Astrocyte of the spinal cord (primary cell): ENCODE measurements around the gene FAM221B.

ENCODE experiments used
- DNase-seq: peaks from one replicate; pipeline ENCODE4 v3.0.0; 2011; ENCODE audit warnings: low read depth, low spot score
- H3K4me3 ChIP-seq: 2 replicates; pipeline ENCODE4 v1.5.1; 2011; ENCODE audit warnings: low read depth, mild to moderate bottlenecking, low read length, moderate library complexity
- in situ Hi-C: cut with HindIII; loops from 2 replicates; pipeline ENCODE4 v1.10.0; 2017; ENCODE audit warnings: low sequenced_read_pairs
- TF ChIP-seq, protein P1 (sequence below): IDR thresholded peaks from 2 replicates; pipeline ENCODE4 v1.5.1; 2012; ENCODE audit warnings: low read depth, mild to moderate bottlenecking, low read length, inconsistent platforms

FAM221B gene

DNA sequence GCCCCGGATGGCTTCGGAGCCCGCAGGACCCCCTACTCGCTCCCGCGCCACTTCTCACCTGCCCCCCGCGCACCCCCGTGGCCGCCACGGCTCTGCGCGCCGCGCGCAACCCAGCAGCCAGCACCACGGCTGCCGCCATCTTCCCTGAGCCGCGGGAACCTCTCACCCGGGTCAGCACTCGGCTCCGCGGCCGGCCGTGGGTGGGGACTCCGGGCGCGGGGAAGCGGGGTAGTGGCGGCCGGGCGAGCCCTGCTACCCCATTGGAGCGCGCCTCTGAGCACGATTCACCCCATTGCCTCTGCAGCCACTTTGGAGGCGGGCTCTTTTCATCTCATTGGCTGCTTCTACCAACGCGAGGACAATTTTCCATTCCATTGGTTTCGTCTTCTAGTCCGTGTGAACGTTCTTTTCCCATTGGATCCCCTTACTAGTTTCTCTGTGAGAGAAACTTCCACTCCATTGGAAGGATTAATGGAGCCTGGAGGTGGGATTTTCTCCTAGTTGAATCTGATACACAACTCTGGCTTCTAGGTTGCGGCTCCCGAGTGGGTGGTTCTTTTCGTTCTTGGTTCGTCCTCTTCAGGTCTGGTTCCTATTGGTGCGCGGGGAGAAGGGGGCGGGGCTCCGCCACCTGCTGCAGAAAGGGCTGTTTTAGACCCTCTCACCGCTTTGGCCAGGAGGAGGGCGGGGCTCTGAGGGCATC, 13.5 kb downstream of the FAM221B start, which contains the start of gene HINT2:
Gene HINT2 (minus strand): TSS at position 202 of the 703 bp plus-strand sequence. CDS start 63 bp downstream, at position 139.
- in situ Hi-C loops = no loop called here
- DNase-seq = peak; percentile 99
- TF ChIP-seq, protein P1, sequence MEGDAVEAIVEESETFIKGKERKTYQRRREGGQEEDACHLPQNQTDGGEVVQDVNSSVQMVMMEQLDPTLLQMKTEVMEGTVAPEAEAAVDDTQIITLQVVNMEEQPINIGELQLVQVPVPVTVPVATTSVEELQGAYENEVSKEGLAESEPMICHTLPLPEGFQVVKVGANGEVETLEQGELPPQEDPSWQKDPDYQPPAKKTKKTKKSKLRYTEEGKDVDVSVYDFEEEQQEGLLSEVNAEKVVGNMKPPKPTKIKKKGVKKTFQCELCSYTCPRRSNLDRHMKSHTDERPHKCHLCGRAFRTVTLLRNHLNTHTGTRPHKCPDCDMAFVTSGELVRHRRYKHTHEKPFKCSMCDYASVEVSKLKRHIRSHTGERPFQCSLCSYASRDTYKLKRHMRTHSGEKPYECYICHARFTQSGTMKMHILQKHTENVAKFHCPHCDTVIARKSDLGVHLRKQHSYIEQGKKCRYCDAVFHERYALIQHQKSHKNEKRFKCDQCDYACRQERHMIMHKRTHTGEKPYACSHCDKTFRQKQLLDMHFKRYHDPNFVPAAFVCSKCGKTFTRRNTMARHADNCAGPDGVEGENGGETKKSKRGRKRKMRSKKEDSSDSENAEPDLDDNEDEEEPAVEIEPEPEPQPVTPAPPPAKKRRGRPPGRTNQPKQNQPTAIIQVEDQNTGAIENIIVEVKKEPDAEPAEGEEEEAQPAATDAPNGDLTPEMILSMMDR = no peak
- H3K4me3 ChIP-seq = peak within 1 kb of the TSS; percentile 78

DNA sequence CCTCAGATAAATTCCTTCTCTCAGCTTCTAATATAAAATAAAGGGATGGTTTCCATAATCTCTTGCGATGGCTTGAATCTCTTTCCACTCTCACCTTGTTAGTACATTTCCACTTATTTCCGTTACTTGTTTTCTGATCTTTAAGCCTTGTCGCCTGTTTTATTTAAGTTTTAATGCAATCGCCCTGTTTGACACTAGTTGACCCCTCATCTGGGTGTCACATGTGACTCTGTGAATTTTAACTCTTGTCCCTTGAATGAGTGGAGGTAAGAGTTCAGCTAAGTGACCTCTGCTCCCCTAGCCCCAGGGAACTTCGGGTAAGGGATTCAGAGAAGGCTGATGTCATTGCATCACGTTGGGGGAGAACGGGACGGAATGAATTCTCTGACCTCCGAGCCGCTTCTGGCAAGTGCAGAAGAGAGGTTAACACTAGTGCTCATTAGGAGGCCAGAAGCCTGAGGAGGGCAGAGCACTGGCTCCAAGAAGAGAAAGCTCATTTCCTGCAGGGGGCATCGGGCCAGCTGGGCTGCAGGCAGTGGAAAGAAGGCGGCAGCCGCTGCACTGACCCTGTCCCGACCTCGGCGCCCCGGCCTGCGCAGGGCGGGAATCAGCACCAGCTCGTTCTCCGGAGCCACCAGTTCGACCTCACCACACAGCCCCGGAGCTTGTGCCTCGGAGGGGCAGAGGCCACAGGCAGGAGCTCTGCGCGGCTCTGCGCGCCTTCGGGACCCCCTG, 14.3 kb downstream of the FAM221B start:
- TF ChIP-seq, protein P1 = peak; percentile 41
- peak; percentile 52 for DNase-seq
- H3K4me3 ChIP-seq = peak overlapping the region; percentile 78
- in situ Hi-C loops = no loop called here

GRCh38 chr9:35813434-35814105, 15.0 kb downstream of the FAM221B start:
- H3K4me3 ChIP-seq = no peak overlapping the region
- TF ChIP-seq, protein P1 = peak; percentile 49
- DNase-seq = no peak
- in situ Hi-C loops = no loop called here

DNA sequence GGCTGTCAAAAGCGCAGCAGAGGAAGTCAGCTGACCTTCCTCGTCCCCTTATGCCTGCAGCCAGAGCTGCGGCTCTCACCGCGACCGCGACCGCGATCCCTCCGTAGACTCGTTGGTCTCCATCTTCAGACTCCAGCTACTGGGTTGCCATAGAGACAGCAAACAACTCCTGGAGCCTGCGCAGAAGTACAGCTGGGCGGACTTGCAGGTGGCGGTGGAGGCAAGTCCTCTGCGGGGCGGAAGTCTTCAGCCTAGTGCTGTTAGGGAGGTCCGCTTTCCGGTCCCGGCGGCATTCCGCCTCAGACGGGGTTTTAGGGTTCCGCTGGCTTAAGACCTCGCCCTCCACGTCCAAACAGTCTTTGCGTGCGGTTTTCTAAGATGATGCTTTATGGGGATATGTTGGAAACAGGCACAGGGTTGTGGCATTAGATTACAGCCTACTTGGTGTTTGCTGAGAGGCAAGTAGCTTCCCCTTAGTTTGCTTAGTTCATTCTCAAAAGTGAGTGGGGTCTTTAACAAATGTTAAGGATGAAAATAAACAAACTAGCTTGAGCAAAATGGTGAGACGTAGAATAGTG, 16.4 kb downstream of the FAM221B start, which contains the start of gene SPAG8:
Gene SPAG8 (minus strand): TSS at position 238 of the 578 bp plus-strand sequence. CDS start 115 bp downstream, at position 123.
- in situ Hi-C loops = no loop called here
- TF ChIP-seq, protein P1 = no peak
- peak; percentile 96 for DNase-seq
- peak within 1 kb of the TSS; percentile 52 for H3K4me3 ChIP-seq

DNA sequence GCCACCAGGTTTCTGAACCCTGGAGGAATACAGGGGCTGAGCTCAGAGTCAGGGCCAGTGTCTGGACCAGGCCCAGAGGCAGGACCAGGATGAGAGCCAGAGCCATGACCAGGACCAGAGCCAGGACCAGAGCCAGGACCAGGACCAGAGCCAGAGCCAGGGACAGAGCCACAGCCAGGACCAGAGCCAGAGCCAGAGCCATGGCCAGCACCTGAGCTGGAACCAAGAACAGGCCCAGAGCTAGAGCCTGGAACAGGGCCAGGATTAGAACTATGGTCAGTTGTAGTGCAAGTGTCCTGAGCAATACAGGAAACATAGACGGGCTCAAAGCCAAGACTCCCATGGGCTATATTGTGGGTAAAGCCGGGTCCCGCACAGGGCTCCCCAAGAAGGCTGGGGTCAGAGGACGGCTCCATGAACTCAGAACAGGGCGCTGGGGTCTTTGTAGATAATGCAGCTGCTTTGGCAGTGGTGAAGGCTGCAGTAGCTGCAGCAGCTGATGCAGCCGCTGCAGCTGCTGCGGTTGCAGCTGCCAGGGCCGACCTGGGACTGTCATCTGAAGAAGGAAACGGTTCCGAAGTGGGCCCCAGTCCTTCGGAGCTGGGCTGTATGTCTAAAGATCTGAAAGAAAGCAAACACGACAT, 17.0 kb downstream of the FAM221B start:
- peak overlapping the region; percentile 52 for H3K4me3 ChIP-seq
- in situ Hi-C loops = no loop called here
- DNase-seq = no peak
- TF ChIP-seq, protein P1 = no peak

- in situ Hi-C loops = no loop called here
- TF ChIP-seq, protein P1 = no peak
- DNase-seq = no peak
- H3K4me3 ChIP-seq = no peak overlapping the region
Measured at GRCh38 chr9:35810122-35810521, 18.4 kb downstream of the FAM221B start.
